IMR-90 (cell line): ENCODE results near the gene TAPT1.

Source experiments
- CEBPB ChIP-seq: IDR thresholded peaks from 2 replicates; pipeline ENCODE4 v1.6.1; 2012; ENCODE audit warnings: low read depth, low read length, improper control_type of control experiment
- CHD1 ChIP-seq: IDR thresholded peaks from 2 replicates; pipeline ENCODE4 v1.6.1; 2012; ENCODE audit warnings: low read depth, low read length, improper control_type of control experiment
- MAFK ChIP-seq: IDR thresholded peaks from 2 replicates; pipeline ENCODE4 v1.6.1; 2012; ENCODE audit warnings: low read depth, low read length, improper control_type of control experiment
- TF ChIP-seq, protein P1 (sequence below): conservative IDR thresholded peaks from 2 replicates; pipeline ENCODE4 v1.5.1; 2012; ENCODE audit warnings: mild to moderate bottlenecking, low read depth, low read length, improper control_type of control experiment

DNA sequence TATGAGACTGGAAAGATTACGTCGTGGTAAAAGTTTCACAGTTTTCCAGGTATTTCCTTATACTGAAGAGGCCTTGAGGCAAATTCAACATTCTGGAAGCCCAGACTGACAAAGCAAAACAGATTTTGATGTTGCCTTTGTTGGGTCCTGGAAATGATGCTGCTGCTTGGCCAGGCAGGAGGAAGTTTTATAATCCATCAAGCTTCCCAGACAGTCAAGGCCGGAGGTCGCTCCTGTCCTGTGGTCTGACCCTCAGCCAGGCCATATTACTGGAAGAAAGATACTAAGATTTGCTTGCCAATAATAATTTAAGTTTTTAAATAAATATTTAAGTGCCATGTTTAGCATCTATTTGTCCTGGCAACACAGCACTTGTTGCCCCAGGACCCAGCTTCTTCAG lies 63.4 kb downstream of the TAPT1 start:
- TF ChIP-seq, protein P1, sequence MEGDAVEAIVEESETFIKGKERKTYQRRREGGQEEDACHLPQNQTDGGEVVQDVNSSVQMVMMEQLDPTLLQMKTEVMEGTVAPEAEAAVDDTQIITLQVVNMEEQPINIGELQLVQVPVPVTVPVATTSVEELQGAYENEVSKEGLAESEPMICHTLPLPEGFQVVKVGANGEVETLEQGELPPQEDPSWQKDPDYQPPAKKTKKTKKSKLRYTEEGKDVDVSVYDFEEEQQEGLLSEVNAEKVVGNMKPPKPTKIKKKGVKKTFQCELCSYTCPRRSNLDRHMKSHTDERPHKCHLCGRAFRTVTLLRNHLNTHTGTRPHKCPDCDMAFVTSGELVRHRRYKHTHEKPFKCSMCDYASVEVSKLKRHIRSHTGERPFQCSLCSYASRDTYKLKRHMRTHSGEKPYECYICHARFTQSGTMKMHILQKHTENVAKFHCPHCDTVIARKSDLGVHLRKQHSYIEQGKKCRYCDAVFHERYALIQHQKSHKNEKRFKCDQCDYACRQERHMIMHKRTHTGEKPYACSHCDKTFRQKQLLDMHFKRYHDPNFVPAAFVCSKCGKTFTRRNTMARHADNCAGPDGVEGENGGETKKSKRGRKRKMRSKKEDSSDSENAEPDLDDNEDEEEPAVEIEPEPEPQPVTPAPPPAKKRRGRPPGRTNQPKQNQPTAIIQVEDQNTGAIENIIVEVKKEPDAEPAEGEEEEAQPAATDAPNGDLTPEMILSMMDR = no peak
- TF ChIP-seq CEBPB = no peak
- no peak for TF ChIP-seq MAFK
- no peak for TF ChIP-seq CHD1
